VCaP (cell line): Measurements from ENCODE around the gene TNFRSF21.

Source experiments
- H3K27ac ChIP-seq: fragments of 450-650 bp; 2 replicates; pipeline ENCODE4 v1.5.1; 2017
- CTCF ChIP-seq: fragments of 450-650 bp; conservative IDR thresholded peaks from 2 replicates; pipeline ENCODE4 v1.5.1; 2017; ENCODE audit warnings: mild to moderate bottlenecking, moderate library complexity

Gene TNFRSF21

GRCh38 chr6:47251396-47251795, 58.3 kb downstream of the TNFRSF21 start:
- no peak for TF ChIP-seq CTCF

GRCh38 chr6:47250302-47250701, 59.4 kb downstream of the TNFRSF21 start:
- no peak overlapping the region for H3K27ac ChIP-seq
- no peak for TF ChIP-seq CTCF

More at GRCh38 chr6:47251396-47251795, 58.3 kb downstream of the TNFRSF21 start:
- no peak overlapping the region for H3K27ac ChIP-seq

GRCh38 chr6:47248446-47248845, 61.3 kb downstream of the TNFRSF21 start:
- TF ChIP-seq CTCF: no peak
- no peak overlapping the region for H3K27ac ChIP-seq

- H3K27ac ChIP-seq: no peak overlapping the region
- TF ChIP-seq CTCF: no peak
Observed at GRCh38 chr6:47247227-47247797, 62.4 kb downstream of the TNFRSF21 start.

GRCh38 chr6:47246551-47246950, 63.2 kb downstream of the TNFRSF21 start:
- TF ChIP-seq CTCF: no peak
- H3K27ac ChIP-seq: no peak overlapping the region

GRCh38 chr6:47245745-47246371, 63.8 kb downstream of the TNFRSF21 start:
- no peak for TF ChIP-seq CTCF
- no peak overlapping the region for H3K27ac ChIP-seq

GRCh38 chr6:47242483-47243386, 67.0 kb downstream of the TNFRSF21 start:
- no peak for TF ChIP-seq CTCF
- H3K27ac ChIP-seq: no peak overlapping the region
